H1 (cell line): Measurements from ENCODE around the gene TMEM107. TPM values are rescaled to one million over a fixed set of nuclear protein-coding genes. Genes with fewer than 3 reads are reported as not detected.
A peak's percentile ranks its signal among the peaks of the same experiment; 100 is the strongest.

Source experiments
- CTCF ChIA-PET: fragments of 300-600 bp; sonication (Branson Sonifier 250); formaldehyde crosslinking; loops from one replicate; lab custom pipeline; 2021; ENCODE audit not compliant: partially characterized antibody; lab: Charles Lee
- POLR2A ChIA-PET: fragments of 300-600 bp; sonication (Branson Sonifier 250); formaldehyde crosslinking; loops from one replicate; lab custom pipeline; 2021; ENCODE audit warnings: inconsistent platforms; ENCODE audit not compliant: partially characterized antibody; lab: Charles Lee
- DNase-seq, 2 experiments: peaks; one replicate each; pipeline versions ENCODE4 v3.0.0 to v3.0.0-alpha.2; 2010 to 2022; ENCODE audit warnings: low spot score in 2 of 2, low read depth in 1 of 2, mixed read lengths in 1 of 2
- FAIRE-seq: peaks from 2 replicates; lab custom pipeline; 2011; peaks lifted over from hg19 to GRCh38; lab: Jason Lieb, UNC
- H2AFZ ChIP-seq: 2 replicates; pipeline ENCODE4 v1.8.1; 2012; ENCODE audit warnings: low read length, inconsistent platforms
- H2AK5ac ChIP-seq: 2 replicates; pipeline ENCODE4 v1.6.1; 2013; ENCODE audit warnings: low read depth, low read length
- H2BK120ac ChIP-seq: replicated peaks from 2 replicates; pipeline ENCODE3; 2013; ENCODE audit warnings: low read depth, low read length, inconsistent platforms
- H2BK12ac ChIP-seq: 2 replicates; pipeline ENCODE4 v1.6.1; 2013; ENCODE audit warnings: low read depth, low read length
- H2BK15ac ChIP-seq: 2 replicates; pipeline ENCODE4 v1.6.1; 2013; ENCODE audit warnings: low read length
- H2BK20ac ChIP-seq: 2 replicates; pipeline ENCODE4 v1.6.1; 2013; ENCODE audit warnings: low read length
- H2BK5ac ChIP-seq: 2 replicates; pipeline ENCODE4 v1.6.1; 2013; ENCODE audit warnings: low read depth, low read length
- H3K14ac ChIP-seq: 2 replicates; pipeline ENCODE4 v1.6.1; 2013; ENCODE audit warnings: inconsistent platforms; ENCODE audit not compliant: insufficient read length
- H3K18ac ChIP-seq: 2 replicates; pipeline ENCODE4 v1.6.1; 2013; ENCODE audit warnings: low read length; ENCODE audit errors: extremely low read depth
- H3K23ac ChIP-seq: 2 replicates; pipeline ENCODE4 v1.6.1; 2013; ENCODE audit warnings: inconsistent platforms; ENCODE audit not compliant: insufficient read length
- H3K23me2 ChIP-seq: 2 replicates; pipeline ENCODE4 v1.6.1; 2013; ENCODE audit warnings: low read depth, low read length
- H3K27ac ChIP-seq: 2 replicates; pipeline ENCODE4 v1.6.1; 2011; ENCODE audit warnings: low read depth, low read length, inconsistent platforms
- H3K27me3 ChIP-seq, 4 experiments: replicated peaks in 1 of 4; 1 replicate in 1 of 4; 2 replicates in 3 of 4; pipeline versions ENCODE4 v1.6.1 to v1.8.1; 2011 to 2013; ENCODE audit warnings: low read length in 3 of 4, mild to moderate bottlenecking in 3 of 4, inconsistent platforms in 2 of 4, mixed read lengths in 2 of 4, moderate library complexity in 1 of 4; ENCODE audit not compliant: control insufficient read depth in 3 of 4, insufficient read depth in 3 of 4; ENCODE audit errors: extremely low read depth in 1 of 4
- H3K36me3 ChIP-seq, 4 experiments: 2 replicates each; pipeline versions ENCODE4 v1.6.1 to v1.8.1; 2011 to 2013; ENCODE audit warnings: mild to moderate bottlenecking in 4 of 4, low read length in 3 of 4, moderate library complexity in 2 of 4, control low read depth in 1 of 4, inconsistent platforms in 1 of 4; ENCODE audit not compliant: insufficient read depth in 4 of 4, control insufficient read depth in 2 of 4
- H3K4ac ChIP-seq: replicated peaks from 2 replicates; pipeline ENCODE3; 2013; ENCODE audit warnings: low read length, low read depth, mixed read lengths, inconsistent platforms; ENCODE audit not compliant: insufficient read length
- H3K4me1 ChIP-seq, 4 experiments: replicated peaks in 1 of 4; 1 replicate in 1 of 4; 2 replicates in 3 of 4; pipeline versions ENCODE4 v1.6.1 to v1.8.1; 2011 to 2013; ENCODE audit warnings: low read length in 3 of 4, inconsistent platforms in 2 of 4, mixed read lengths in 1 of 4; ENCODE audit not compliant: insufficient read depth in 4 of 4, control insufficient read depth in 3 of 4
- H3K4me2 ChIP-seq, 2 experiments: 2 replicates each; pipeline versions ENCODE4 v1.6.1 to v1.8.1; 2011 to 2013; ENCODE audit warnings: low read depth in 2 of 2, low read length in 2 of 2, control low read depth in 1 of 2, inconsistent platforms in 1 of 2, mild to moderate bottlenecking in 1 of 2; ENCODE audit not compliant: insufficient read depth in 1 of 2
- H3K4me3 ChIP-seq, 4 experiments: fragments of 200-600, 300-600 bp in 1 of 4; sonication (generic), shearing (Covaris generic), sonication (Bioruptor Twin) in 1 of 4; 2 replicates each; pipeline versions ENCODE4 v1.5.1 to v1.8.1; 2011 to 2016; ENCODE audit warnings: low read length in 4 of 4, low read depth in 3 of 4, control low read depth in 2 of 4, inconsistent platforms in 2 of 4, mild to moderate bottlenecking in 2 of 4, mixed read lengths in 1 of 4, moderate library complexity in 1 of 4; ENCODE audit not compliant: insufficient read depth in 2 of 4; ENCODE audit errors: extremely low read depth in 1 of 4
- H3K56ac ChIP-seq: replicated peaks from 2 replicates; pipeline ENCODE3; 2013; ENCODE audit warnings: low read depth, mild to moderate bottlenecking, mixed read lengths, low read length, inconsistent platforms; ENCODE audit not compliant: insufficient read length
- H3K79me1 ChIP-seq: 2 replicates; pipeline ENCODE4 v1.6.1; 2013; ENCODE audit warnings: low read depth, low read length, control low read depth
- H3K79me2 ChIP-seq, 2 experiments: 2 replicates each; pipeline versions ENCODE4 v1.6.1 to v1.8.1; 2012 to 2013; ENCODE audit warnings: low read length in 2 of 2, mild to moderate bottlenecking in 2 of 2, inconsistent platforms in 1 of 2; ENCODE audit not compliant: insufficient read depth in 2 of 2, control insufficient read depth in 1 of 2
- H3K9ac ChIP-seq, 4 experiments: replicated peaks in 1 of 4; 1 replicate in 1 of 4; 2 replicates in 3 of 4; pipeline versions ENCODE4 v1.6.1 to v1.8.1; 2011 to 2013; ENCODE audit warnings: low read depth in 3 of 4, low read length in 3 of 4, control low read depth in 2 of 4, mild to moderate bottlenecking in 2 of 4, moderate library complexity in 2 of 4, inconsistent platforms in 1 of 4; ENCODE audit errors: extremely low read depth in 1 of 4
- H3K9me3 ChIP-seq, 2 experiments: 2 replicates each; pipeline versions ENCODE4 v1.6.1 to v1.8.1; 2012 to 2013; ENCODE audit warnings: mild to moderate bottlenecking in 2 of 2, moderate library complexity in 2 of 2, control low read depth in 1 of 2, inconsistent platforms in 1 of 2, low read depth in 1 of 2, low read length in 1 of 2, mixed read lengths in 1 of 2; ENCODE audit not compliant: insufficient read depth in 2 of 2
- H4K20me1 ChIP-seq, 2 experiments: replicated peaks in 1 of 2; 2 replicates each; pipeline versions ENCODE3 to v1.8.1; 2011 to 2013; ENCODE audit warnings: inconsistent platforms in 2 of 2, low read length in 2 of 2, mild to moderate bottlenecking in 1 of 2; ENCODE audit not compliant: insufficient read depth in 2 of 2, control insufficient read depth in 1 of 2
- H4K5ac ChIP-seq: 2 replicates; pipeline ENCODE4 v1.6.1; 2013; ENCODE audit warnings: low read length, low read depth, mixed read lengths, inconsistent platforms; ENCODE audit not compliant: insufficient read length
- H4K8ac ChIP-seq: 2 replicates; pipeline ENCODE4 v1.8.0; 2013; ENCODE audit warnings: mild to moderate bottlenecking, moderate library complexity, low read length, inconsistent platforms; ENCODE audit not compliant: insufficient read depth; ENCODE audit errors: extremely low read depth
- H4K91ac ChIP-seq: replicated peaks from 2 replicates; pipeline ENCODE3; 2013; ENCODE audit warnings: low read length, mixed read lengths, inconsistent platforms; ENCODE audit not compliant: insufficient read length
- ASH2L ChIP-seq: fragments of 200-600, 300-600 bp; sonication (generic); IDR thresholded peaks from one replicate; pipeline ENCODE4 v1.7.1; 2017; ENCODE audit warnings: low read length
- CEBPB ChIP-seq: IDR thresholded peaks from 2 replicates; pipeline ENCODE4 v1.6.1; 2012; ENCODE audit warnings: low read depth, low read length
- CHD2 ChIP-seq: IDR thresholded peaks from 2 replicates; pipeline ENCODE4 v1.6.1; 2012; ENCODE audit warnings: low read length, improper control_type of control experiment
- GTF2F1 ChIP-seq: IDR thresholded peaks from 2 replicates; pipeline ENCODE4 v1.6.1; 2012; ENCODE audit warnings: low read depth, low read length, improper control_type of control experiment, borderline replicate concordance
- KDM4A ChIP-seq: IDR thresholded peaks from one replicate; pipeline ENCODE4 v1.7.1; 2012; ENCODE audit warnings: low read depth, mild to moderate bottlenecking, moderate library complexity, low read length, inconsistent platforms; ENCODE audit not compliant: severe bottlenecking
- POLR2A ChIP-seq, 2 experiments: IDR thresholded peaks; 1 replicate in 1 of 2; 2 replicates in 1 of 2; pipeline ENCODE4 v1.6.1; 2011; ENCODE audit warnings: low read depth in 2 of 2, low read length in 2 of 2, mild to moderate bottlenecking in 2 of 2; ENCODE audit errors: control extremely low read depth in 1 of 2
- POLR2AphosphoS5 ChIP-seq: IDR thresholded peaks from 2 replicates; pipeline ENCODE4 v1.6.1; 2011; ENCODE audit warnings: low read depth, low read length
- RBBP5 ChIP-seq: IDR thresholded peaks from 2 replicates; pipeline ENCODE4 v1.7.1; 2012; ENCODE audit warnings: low read depth, mild to moderate bottlenecking, inconsistent platforms, low read length, moderate library complexity, borderline replicate concordance
- TAF7 ChIP-seq: optimal IDR thresholded peaks from 2 replicates; pipeline ENCODE3; 2011; ENCODE audit warnings: low read depth, mild to moderate bottlenecking, inconsistent platforms, low read length, moderate library complexity, borderline replicate concordance
- TEAD4 ChIP-seq: IDR thresholded peaks from 2 replicates; pipeline ENCODE4 v1.6.1; 2012; ENCODE audit warnings: low read depth, low read length, inconsistent platforms, mixed read lengths
- WGBS, 2 experiments: shearing (Covaris generic) in 1 of 2; methylation state at CpG; one replicate each; pipeline versions ENCODE4 v1.1.6 to v1.1.7; 2013 to 2015; ENCODE audit warnings: low lambda C conversion rate in 2 of 2, mixed read lengths in 2 of 2, inconsistent platforms in 1 of 2, low coverage in 1 of 2, missing lambda C conversion rate in 1 of 2; ENCODE audit not compliant: insufficient replicate concordance in 2 of 2, insufficient coverage in 1 of 2, insufficient read length in 1 of 2; ENCODE audit errors: extremely low coverage in 1 of 2, missing lambda C conversion rate in 1 of 2; 5-methylcytosine and 5-hydroxymethylcytosine counted together
- polyA plus RNA-seq, 7 experiments: library from polyadenylated mRNA; depleted of rRNA in 3 of 7; stranded (reverse) in 5 of 7; unstranded in 2 of 7; fragments of >200 nt in 5 of 7; fragments of 200-250 nt in 2 of 7; gene quantifications; 1 replicate in 5 of 7; 2 replicates in 1 of 7; 4 replicates in 1 of 7; pipeline versions ENCODE4 v1.2.1 to v1.2.3, GENCODE V29; 2011 to 2013; ENCODE audit warnings: missing spikeins in 2 of 7, mixed read lengths in 2 of 7
- total RNA-seq: library from RNA; stranded (reverse); fragmentation: NEBNext Ultra II Directional; extraction: Animal tissue kit (Norgen Biotek cat#: 25700); gene quantifications from 2 replicates; pipeline ENCODE4 v1.2.1, GENCODE V29; 2021
- TF ChIP-seq, protein P1 (sequence below): IDR thresholded peaks from 2 replicates; pipeline ENCODE4 v1.6.1; 2012; ENCODE audit warnings: inconsistent platforms

Gene TMEM107
- total and polyA plus RNA-seq, 2 of the 8 experiments (the other 6 are each of a cell fraction or from before 2014, with no cell fraction given): 17.3 to 21.5 TPM

DNA sequence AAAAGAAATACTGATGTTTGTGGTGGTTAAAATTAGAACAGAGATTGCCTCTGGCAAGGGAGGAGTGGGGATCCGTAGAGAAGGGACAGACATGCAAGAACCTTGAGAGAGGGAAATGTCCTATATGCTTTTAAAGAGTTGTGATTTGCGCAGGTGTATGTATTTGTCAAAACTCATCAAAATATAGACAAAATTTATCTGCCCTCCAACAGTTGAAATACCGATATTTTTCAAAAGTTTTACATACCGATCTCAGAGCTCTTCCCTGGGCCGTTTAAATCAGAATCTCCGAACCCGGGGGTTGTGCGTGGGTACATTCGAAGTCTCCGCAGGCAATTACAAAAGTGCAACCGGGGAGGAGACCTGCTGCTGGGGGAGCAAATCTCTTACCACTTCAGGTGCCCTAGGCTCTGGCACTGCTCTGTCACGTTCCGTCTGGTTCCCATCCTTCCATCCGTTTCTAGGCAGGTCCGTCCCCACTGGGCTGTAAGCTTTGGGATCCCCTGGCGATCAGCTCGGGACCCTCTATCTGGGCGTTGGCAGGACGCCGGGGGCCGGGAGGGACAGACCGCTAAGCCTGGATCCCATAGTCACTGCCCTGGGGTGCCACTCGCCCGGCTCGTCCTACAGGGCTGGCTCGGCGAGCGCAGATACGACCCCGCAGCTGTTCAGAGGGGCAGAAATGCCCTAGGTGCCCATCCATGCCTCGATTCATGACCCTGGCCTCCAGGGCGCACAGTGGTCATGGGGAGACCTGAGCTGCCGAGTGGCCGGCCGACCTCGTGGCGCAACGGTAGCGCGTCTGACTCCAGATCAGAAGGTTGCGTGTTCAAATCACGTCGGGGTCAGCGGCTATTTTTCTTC, 9.6 kb upstream of the TMEM107 start:
- H2BK20ac ChIP-seq: no peak overlapping the region
- peaks cover 2 to 17% (median 11%) of the 10 kb centered on the region in 4 experiments for H3K27me3 ChIP-seq
- H3K4ac ChIP-seq: no peak overlapping the region
- H2BK15ac ChIP-seq: no peak overlapping the region
- ChIA-PET POLR2A (interaction anchor here (0.8 to 19.9 kb wide), 10 partner anchors 9 to 65 kb away, joined by 3 to 373 read pairs (median 7); partner anchors contain the start of genes AURKB, CTC1, PFAS and TMEM107), CTCF (interaction anchor here (0.7 to 3.7 kb wide), 7 partner anchors 9 to 255 kb away, joined by 3 to 26 read pairs (median 4); partner anchors contain the start of gene TMEM107)
- H3K36me3 ChIP-seq: no peaks in the 10 kb centered on the region
- H3K4me1 ChIP-seq: peaks cover 4 to 15% (median 9%) of the 10 kb centered on the region in 4 experiments; a peak in 6 of 7 replicates
- H3K27ac ChIP-seq: no peak overlapping the region
- H3K18ac ChIP-seq: no peak overlapping the region
- H4K20me1 ChIP-seq: peaks cover 2 to 6% of the 10 kb centered on the region in 2 experiments
- peak overlapping the region; percentile 79 to 99 (median 93) for H3K4me3 ChIP-seq
- peak overlapping the region; percentile 59 for H2AFZ ChIP-seq
- peak overlapping the region; percentile 47; the same call in 1 of the 2 replicates for H2BK5ac ChIP-seq
- no peak for FAIRE-seq
- H2AK5ac ChIP-seq: no peak overlapping the region
- no peaks in the 10 kb centered on the region for H3K79me1 ChIP-seq
- peaks cover 14% of the 10 kb centered on the region for H3K23me2 ChIP-seq
- peak overlapping the region; percentile 86 to 98 for H3K4me2 ChIP-seq
- H2BK120ac ChIP-seq: no peak overlapping the region
- H4K5ac ChIP-seq: no peak overlapping the region
- H3K14ac ChIP-seq: no peak overlapping the region
- 0 out of 2 replicates have a peak overlapping the region, but pooled peaks have one; percentile 53 for H4K8ac ChIP-seq
- no peak overlapping the region for H2BK12ac ChIP-seq
- peak in 1 of 2 experiments; percentile 100 for DNase-seq
- H3K23ac ChIP-seq: no peak overlapping the region
- H3K56ac ChIP-seq: no peak overlapping the region
- H4K91ac ChIP-seq: no peak overlapping the region
- H3K9ac ChIP-seq: peak overlapping the region in 3 of 4 experiments; percentile 31 to 64 (median 62); a peak in 6 of 7 replicates
- no peaks in the 10 kb centered on the region for H3K79me2 ChIP-seq
- 3% methylated on average over 44 of the region's 44 CpGs; no CpG with 5 or more reads in 1 of the 2 experiments for WGBS, 2 experiments
- H3K9me3 ChIP-seq: no peaks in the 10 kb centered on the region
- TF ChIP-seq GTF2F1: no peak
- no peak for TF ChIP-seq POLR2A (IDR thresholded peaks at IDR 0.05; ENCODE audit: control extremely low read depth in 1 of 2, low read depth in 2 of 2, low read length in 2 of 2)
- TF ChIP-seq, protein P1, sequence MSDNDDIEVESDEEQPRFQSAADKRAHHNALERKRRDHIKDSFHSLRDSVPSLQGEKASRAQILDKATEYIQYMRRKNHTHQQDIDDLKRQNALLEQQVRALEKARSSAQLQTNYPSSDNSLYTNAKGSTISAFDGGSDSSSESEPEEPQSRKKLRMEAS: peak; percentile 90
- peak; percentile 90 for TF ChIP-seq TEAD4
- TF ChIP-seq CEBPB: peak; percentile 72
- no peak for TF ChIP-seq CHD2
- TF ChIP-seq POLR2AphosphoS5: no peak
- peak; percentile 98 for TF ChIP-seq ASH2L
- peak; percentile 92 for TF ChIP-seq KDM4A
- TF ChIP-seq TAF7: peak; percentile 43
- peak; percentile 96 for TF ChIP-seq RBBP5
